ENCODE results near the gene SPDYE6. TPM values are rescaled to one million over a fixed set of nuclear protein-coding genes. Genes with fewer than 3 reads are reported as not detected.
"Not testable (repeated sequence)": the region's sequence is repeated elsewhere in the genome, so short reads cannot be mapped to it uniquely, and the experiment has no call there.

The SPDYE6 gene
- polyA plus RNA-seq, 1 donor (not counting 4 experiments of a cell fraction or from before 2014, with no cell fraction given), result not detected

GRCh38 chr7:102328863-102329262 lies 27.4 kb downstream of the SPDYE6 start:
- H3K36me3 ChIP-seq (ENCODE audit: control insufficient read depth in 2 of 2, extremely low read depth in 1 of 2, insufficient read depth in 2 of 2, low read length in 2 of 2); H3K4me3 ChIP-seq (ENCODE audit: control insufficient read depth in 2 of 3, extremely low read depth in 1 of 3, insufficient read depth in 2 of 3, low read depth in 1 of 3, low read length in 3 of 3); dilution Hi-C loops (cut with MboI; ENCODE audit: extremely low pct_ligation_motif_present, low sequenced_read_pairs); H3K4me2 ChIP-seq (ENCODE audit: control insufficient read depth, extremely low read depth, insufficient read depth, low read depth, low read length); H3K4me1 ChIP-seq (ENCODE audit: control insufficient read depth, extremely low read depth, insufficient read depth, low read length); DNase-seq (ENCODE audit: low read depth, low spot score); H2AFZ ChIP-seq (ENCODE audit: control insufficient read depth, low read length); H3K27me3 ChIP-seq (ENCODE audit: control insufficient read depth, extremely low read depth, insufficient read depth, low read length); FAIRE-seq; H3K9me3 ChIP-seq (ENCODE audit: control insufficient read depth, low read depth, low read length); H3K9me1 ChIP-seq (ENCODE audit: control insufficient read depth, extremely low read depth, insufficient read depth, low read length); H3K27ac ChIP-seq (ENCODE audit: control insufficient read depth, insufficient read depth, low read length); H3K79me2 ChIP-seq (ENCODE audit: control insufficient read depth, insufficient read depth, low read length); H4K20me1 ChIP-seq (ENCODE audit: control insufficient read depth, extremely low read depth, insufficient read depth, low read length); H3K9ac ChIP-seq (ENCODE audit: control insufficient read depth, extremely low read depth, insufficient read depth, low read length): not testable (repeated sequence)

- H3K27me3 ChIP-seq (ENCODE audit: control insufficient read depth, extremely low read depth, insufficient read depth, low read length); H2AFZ ChIP-seq (ENCODE audit: control insufficient read depth, low read length); H3K79me2 ChIP-seq (ENCODE audit: control insufficient read depth, insufficient read depth, low read length); H3K4me1 ChIP-seq (ENCODE audit: control insufficient read depth, extremely low read depth, insufficient read depth, low read length); DNase-seq (ENCODE audit: low read depth, low spot score); H3K4me2 ChIP-seq (ENCODE audit: control insufficient read depth, extremely low read depth, insufficient read depth, low read depth, low read length); H3K9me3 ChIP-seq (ENCODE audit: control insufficient read depth, low read depth, low read length); H4K20me1 ChIP-seq (ENCODE audit: control insufficient read depth, extremely low read depth, insufficient read depth, low read length); FAIRE-seq; H3K4me3 ChIP-seq (ENCODE audit: control insufficient read depth in 2 of 3, extremely low read depth in 1 of 3, insufficient read depth in 2 of 3, low read depth in 1 of 3, low read length in 3 of 3); H3K9ac ChIP-seq (ENCODE audit: control insufficient read depth, extremely low read depth, insufficient read depth, low read length); H3K27ac ChIP-seq (ENCODE audit: control insufficient read depth, insufficient read depth, low read length); H3K36me3 ChIP-seq (ENCODE audit: control insufficient read depth in 2 of 2, extremely low read depth in 1 of 2, insufficient read depth in 2 of 2, low read length in 2 of 2); dilution Hi-C loops (cut with MboI; ENCODE audit: extremely low pct_ligation_motif_present, low sequenced_read_pairs); H3K9me1 ChIP-seq (ENCODE audit: control insufficient read depth, extremely low read depth, insufficient read depth, low read length): not testable (repeated sequence)
Observed at GRCh38 chr7:102327183-102327582, 29.1 kb downstream of the SPDYE6 start.

- no peak overlapping the region for H3K27ac ChIP-seq (ENCODE audit: control insufficient read depth, insufficient read depth, low read length)
- no peaks in the 10 kb centered on the region for H3K79me2 ChIP-seq (ENCODE audit: control insufficient read depth, insufficient read depth, low read length)
- no peaks in the 10 kb centered on the region for H3K9me3 ChIP-seq (ENCODE audit: control insufficient read depth, low read depth, low read length)
- TF ChIP-seq EZH2 (IDR thresholded peaks at IDR 0.05; ENCODE audit: low read length) (no peak), CTCF (optimal IDR thresholded peaks at IDR 0.05 in 1 of 3, IDR thresholded peaks at IDR 0.05 in 1 of 3, conservative IDR thresholded peaks at IDR 0.05 in 1 of 3; ENCODE audit: extremely low read depth in 1 of 3, insufficient read depth in 2 of 3, low read length in 3 of 3) (no peak)
- no peak overlapping the region for H2AFZ ChIP-seq (ENCODE audit: control insufficient read depth, low read length)
- DNase-seq (ENCODE audit: low read depth, low spot score), result no peak
- no peaks in the 10 kb centered on the region for H4K20me1 ChIP-seq (ENCODE audit: control insufficient read depth, extremely low read depth, insufficient read depth, low read length)
- no peaks in the 10 kb centered on the region for H3K36me3 ChIP-seq (ENCODE audit: control insufficient read depth in 2 of 2, extremely low read depth in 1 of 2, insufficient read depth in 2 of 2, low read length in 2 of 2)
- no peak overlapping the region for H3K4me2 ChIP-seq (ENCODE audit: control insufficient read depth, extremely low read depth, insufficient read depth, low read depth, low read length)
- peaks cover 15% of the 10 kb centered on the region for H3K27me3 ChIP-seq (ENCODE audit: control insufficient read depth, extremely low read depth, insufficient read depth, low read length)
- no peak overlapping the region for H3K9ac ChIP-seq (ENCODE audit: control insufficient read depth, extremely low read depth, insufficient read depth, low read length)
- H3K4me3 ChIP-seq (ENCODE audit: control insufficient read depth in 2 of 3, extremely low read depth in 1 of 3, insufficient read depth in 2 of 3, low read depth in 1 of 3, low read length in 3 of 3), result no peak overlapping the region
- dilution Hi-C loops (cut with MboI; ENCODE audit: extremely low pct_ligation_motif_present, low sequenced_read_pairs), result no loop called here
- H3K9me1 ChIP-seq (ENCODE audit: control insufficient read depth, extremely low read depth, insufficient read depth, low read length), result no peaks in the 10 kb centered on the region
- no peak for FAIRE-seq
- H3K4me1 ChIP-seq (ENCODE audit: control insufficient read depth, extremely low read depth, insufficient read depth, low read length), result no peaks in the 10 kb centered on the region
Observed at GRCh38 chr7:102326157-102326889, 29.9 kb downstream of the SPDYE6 start.

- peaks cover 18% of the 10 kb centered on the region for H3K27me3 ChIP-seq (ENCODE audit: control insufficient read depth, extremely low read depth, insufficient read depth, low read length)
- H3K27ac ChIP-seq (ENCODE audit: control insufficient read depth, insufficient read depth, low read length); H3K4me1 ChIP-seq (ENCODE audit: control insufficient read depth, extremely low read depth, insufficient read depth, low read length); H4K20me1 ChIP-seq (ENCODE audit: control insufficient read depth, extremely low read depth, insufficient read depth, low read length); H3K4me2 ChIP-seq (ENCODE audit: control insufficient read depth, extremely low read depth, insufficient read depth, low read depth, low read length); DNase-seq (ENCODE audit: low read depth, low spot score); H3K9ac ChIP-seq (ENCODE audit: control insufficient read depth, extremely low read depth, insufficient read depth, low read length); H3K9me1 ChIP-seq (ENCODE audit: control insufficient read depth, extremely low read depth, insufficient read depth, low read length); H2AFZ ChIP-seq (ENCODE audit: control insufficient read depth, low read length); H3K4me3 ChIP-seq (ENCODE audit: control insufficient read depth in 2 of 3, extremely low read depth in 1 of 3, insufficient read depth in 2 of 3, low read depth in 1 of 3, low read length in 3 of 3); dilution Hi-C loops (cut with MboI; ENCODE audit: extremely low pct_ligation_motif_present, low sequenced_read_pairs); H3K79me2 ChIP-seq (ENCODE audit: control insufficient read depth, insufficient read depth, low read length); FAIRE-seq; H3K9me3 ChIP-seq (ENCODE audit: control insufficient read depth, low read depth, low read length); H3K36me3 ChIP-seq (ENCODE audit: control insufficient read depth in 2 of 2, extremely low read depth in 1 of 2, insufficient read depth in 2 of 2, low read length in 2 of 2): not testable (repeated sequence)
Observed at GRCh38 chr7:102325106-102325505, 31.1 kb downstream of the SPDYE6 start.
